ENCODE results near the gene MTREX. TPM values are rescaled to one million over a fixed set of nuclear protein-coding genes. Genes with fewer than 3 reads are reported as not detected.
A peak's percentile ranks its signal among the peaks of the same experiment; 100 is the strongest.

The MTREX gene
- total and polyA plus RNA-seq, 2 of the 8 experiments (the other 6 are each of a cell fraction or from before 2014, with no cell fraction given): 16.0 to 130 TPM

GRCh38 chr5:55307383-55308253 lies at the start of gene MTREX, which contains the start of gene DHX29 (continued):
- no peak for TF ChIP-seq NANOG (IDR thresholded peaks at IDR 0.05; ENCODE audit: insufficient read depth, low read depth, low read length, poor library complexity, severe bottlenecking)
- no peak for TF ChIP-seq JUND (IDR thresholded peaks at IDR 0.05; ENCODE audit: low read length)
- no peak for TF ChIP-seq EZH2 (IDR thresholded peaks at IDR 0.05; ENCODE audit: low read depth, low read length, severe bottlenecking)
- TF ChIP-seq MAFK (IDR thresholded peaks at IDR 0.05; ENCODE audit: low read depth, low read length): no peak
- TF ChIP-seq, protein P1, sequence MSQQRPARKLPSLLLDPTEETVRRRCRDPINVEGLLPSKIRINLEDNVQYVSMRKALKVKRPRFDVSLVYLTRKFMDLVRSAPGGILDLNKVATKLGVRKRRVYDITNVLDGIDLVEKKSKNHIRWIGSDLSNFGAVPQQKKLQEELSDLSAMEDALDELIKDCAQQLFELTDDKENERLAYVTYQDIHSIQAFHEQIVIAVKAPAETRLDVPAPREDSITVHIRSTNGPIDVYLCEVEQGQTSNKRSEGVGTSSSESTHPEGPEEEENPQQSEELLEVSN (IDR thresholded peaks at IDR 0.05): peak; percentile 67; the same call in 1 of the 2 replicates
- no peak for TF ChIP-seq SP1 (IDR thresholded peaks at IDR 0.05; ENCODE audit: low read depth, low read length)
- TF ChIP-seq YY1 (IDR thresholded peaks at IDR 0.05; ENCODE audit: low read depth, low read length): peak; percentile 96
- no peak for TF ChIP-seq ZNF274 (IDR thresholded peaks at IDR 0.05; ENCODE audit: borderline replicate concordance, extremely low read depth, low read length)
- TF ChIP-seq KDM1A (IDR thresholded peaks at IDR 0.05; ENCODE audit: borderline replicate concordance, low read length): no peak
- no peak for TF ChIP-seq EGR1 (IDR thresholded peaks at IDR 0.05; ENCODE audit: borderline replicate concordance, low read depth, low read length)
- TF ChIP-seq CREB1 (IDR thresholded peaks at IDR 0.05): peak; percentile 81
- TF ChIP-seq, protein P2, sequence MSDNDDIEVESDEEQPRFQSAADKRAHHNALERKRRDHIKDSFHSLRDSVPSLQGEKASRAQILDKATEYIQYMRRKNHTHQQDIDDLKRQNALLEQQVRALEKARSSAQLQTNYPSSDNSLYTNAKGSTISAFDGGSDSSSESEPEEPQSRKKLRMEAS (IDR thresholded peaks at IDR 0.05): peak; percentile 76
- TF ChIP-seq CHD1 (IDR thresholded peaks at IDR 0.05; ENCODE audit: low read depth, low read length): peak; percentile 18; the same call in 1 of the 2 replicates
- no peak for TF ChIP-seq RNF2 (IDR thresholded peaks at IDR 0.05; ENCODE audit: borderline replicate concordance, low read depth, low read length, missing control alignments, poor library complexity, severe bottlenecking)
- TF ChIP-seq RAD21 (IDR thresholded peaks at IDR 0.05 in 1 of 2, conservative IDR thresholded peaks at IDR 0.05 in 1 of 2; ENCODE audit: low read depth in 2 of 2, low read length in 2 of 2): no peak
- peak; percentile 13 to 89; a peak in 2 of 4 replicates for TF ChIP-seq SIN3A (conservative IDR thresholded peaks at IDR 0.05 in 1 of 2, IDR thresholded peaks at IDR 0.05 in 1 of 2; ENCODE audit: low read depth in 1 of 2, low read length in 2 of 2)
- peak; percentile 34; the same call in 1 of the 2 replicates for TF ChIP-seq RBBP5 (IDR thresholded peaks at IDR 0.05; ENCODE audit: borderline replicate concordance, low read depth, low read length)
- peak; percentile 56 for TF ChIP-seq TEAD4 (IDR thresholded peaks at IDR 0.05; ENCODE audit: low read depth, low read length)
- TF ChIP-seq, protein P3, sequence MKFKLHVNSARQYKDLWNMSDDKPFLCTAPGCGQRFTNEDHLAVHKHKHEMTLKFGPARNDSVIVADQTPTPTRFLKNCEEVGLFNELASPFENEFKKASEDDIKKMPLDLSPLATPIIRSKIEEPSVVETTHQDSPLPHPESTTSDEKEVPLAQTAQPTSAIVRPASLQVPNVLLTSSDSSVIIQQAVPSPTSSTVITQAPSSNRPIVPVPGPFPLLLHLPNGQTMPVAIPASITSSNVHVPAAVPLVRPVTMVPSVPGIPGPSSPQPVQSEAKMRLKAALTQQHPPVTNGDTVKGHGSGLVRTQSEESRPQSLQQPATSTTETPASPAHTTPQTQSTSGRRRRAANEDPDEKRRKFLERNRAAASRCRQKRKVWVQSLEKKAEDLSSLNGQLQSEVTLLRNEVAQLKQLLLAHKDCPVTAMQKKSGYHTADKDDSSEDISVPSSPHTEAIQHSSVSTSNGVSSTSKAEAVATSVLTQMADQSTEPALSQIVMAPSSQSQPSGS (IDR thresholded peaks at IDR 0.05; ENCODE audit: low read length): peak; percentile 97
- peak; percentile 81 for TF ChIP-seq PHF8 (conservative IDR thresholded peaks at IDR 0.05; ENCODE audit: low read depth, low read length)
